ENCODE data around the gene LRRC26.

LRRC26 gene

DNA sequence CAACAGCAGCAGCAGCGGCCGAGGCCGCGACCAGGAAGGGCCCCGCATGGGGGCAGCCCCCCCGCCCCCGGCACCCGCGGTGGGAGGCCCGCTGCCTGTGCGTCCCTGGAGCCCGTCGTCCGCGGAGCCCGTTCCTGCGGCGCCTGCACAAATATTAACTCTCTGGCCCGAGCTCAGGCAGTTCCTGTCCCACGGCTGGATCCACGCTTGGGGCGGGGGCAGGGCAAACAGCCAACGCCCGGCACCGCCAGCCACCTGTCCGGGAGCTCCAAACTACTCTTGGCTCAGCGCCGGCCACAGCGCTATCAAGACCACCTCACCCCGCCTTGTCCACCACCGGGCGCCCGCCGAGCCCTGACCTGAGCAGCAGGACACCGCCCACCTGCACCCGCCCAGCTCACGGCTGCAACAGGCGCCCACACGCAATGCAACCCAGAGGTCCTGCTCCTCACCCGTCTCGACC lies at the start of gene LRRC26:
LRRC26 (minus strand) TSS at position 156 of the 463 bp plus-strand sequence; CDS start at position 48, 108 bp downstream.
- DNase-seq = no peak

DNA sequence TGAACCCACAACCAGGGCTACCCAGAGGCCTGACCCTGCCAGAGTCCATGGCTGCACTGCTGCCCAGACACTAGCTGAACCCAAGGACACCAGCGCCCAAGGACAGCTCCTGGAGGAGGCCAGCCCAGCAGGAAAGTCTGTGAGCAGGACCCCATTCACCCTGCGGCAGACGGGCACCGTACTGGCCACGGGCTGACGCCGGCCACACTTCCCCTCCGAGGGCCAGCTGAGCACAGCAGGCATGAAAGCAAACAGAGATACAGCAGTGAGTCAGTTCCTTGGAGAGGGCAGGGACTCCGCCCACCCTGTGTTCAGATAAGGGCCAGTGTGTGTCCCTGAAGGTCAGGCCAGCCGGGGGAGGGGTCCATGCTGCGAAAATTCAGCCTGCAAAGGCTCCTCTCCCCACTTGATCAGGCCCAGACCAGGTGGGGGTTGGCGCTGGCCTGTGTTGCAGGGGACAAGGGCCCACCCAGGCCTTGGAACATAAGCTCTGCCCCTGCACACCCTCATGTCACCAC lies 49.0 kb upstream of the LRRC26 start:
- DNase-seq = no peak

DNA sequence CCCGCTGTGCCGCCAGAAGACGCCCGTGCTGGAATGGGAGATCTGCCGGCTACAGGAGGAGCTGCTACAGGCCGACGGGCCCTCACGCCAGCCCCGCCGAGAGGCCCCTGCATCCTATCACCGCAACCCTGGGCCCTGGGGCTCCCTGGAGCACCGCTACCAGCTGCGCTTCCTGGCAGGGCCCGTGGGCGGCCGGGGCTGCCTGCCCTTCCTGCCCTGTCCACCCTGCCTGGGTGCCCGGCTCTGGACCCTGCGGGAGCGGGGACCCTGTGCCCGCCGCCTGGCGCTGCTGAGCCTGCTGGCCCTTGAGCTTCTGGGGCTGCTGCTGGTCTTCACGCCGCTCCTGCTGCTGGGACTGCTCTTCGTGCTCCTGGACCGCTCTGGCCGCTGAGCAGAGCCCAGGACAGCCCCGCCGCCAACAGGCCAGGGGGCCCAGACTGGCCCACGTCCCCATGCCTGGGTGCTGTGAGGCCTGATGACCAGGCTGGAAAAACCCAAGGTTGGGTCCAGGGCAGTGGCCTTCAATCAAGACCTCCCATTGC lies 48.4 kb upstream of the LRRC26 start:
- no peak for DNase-seq

DNA sequence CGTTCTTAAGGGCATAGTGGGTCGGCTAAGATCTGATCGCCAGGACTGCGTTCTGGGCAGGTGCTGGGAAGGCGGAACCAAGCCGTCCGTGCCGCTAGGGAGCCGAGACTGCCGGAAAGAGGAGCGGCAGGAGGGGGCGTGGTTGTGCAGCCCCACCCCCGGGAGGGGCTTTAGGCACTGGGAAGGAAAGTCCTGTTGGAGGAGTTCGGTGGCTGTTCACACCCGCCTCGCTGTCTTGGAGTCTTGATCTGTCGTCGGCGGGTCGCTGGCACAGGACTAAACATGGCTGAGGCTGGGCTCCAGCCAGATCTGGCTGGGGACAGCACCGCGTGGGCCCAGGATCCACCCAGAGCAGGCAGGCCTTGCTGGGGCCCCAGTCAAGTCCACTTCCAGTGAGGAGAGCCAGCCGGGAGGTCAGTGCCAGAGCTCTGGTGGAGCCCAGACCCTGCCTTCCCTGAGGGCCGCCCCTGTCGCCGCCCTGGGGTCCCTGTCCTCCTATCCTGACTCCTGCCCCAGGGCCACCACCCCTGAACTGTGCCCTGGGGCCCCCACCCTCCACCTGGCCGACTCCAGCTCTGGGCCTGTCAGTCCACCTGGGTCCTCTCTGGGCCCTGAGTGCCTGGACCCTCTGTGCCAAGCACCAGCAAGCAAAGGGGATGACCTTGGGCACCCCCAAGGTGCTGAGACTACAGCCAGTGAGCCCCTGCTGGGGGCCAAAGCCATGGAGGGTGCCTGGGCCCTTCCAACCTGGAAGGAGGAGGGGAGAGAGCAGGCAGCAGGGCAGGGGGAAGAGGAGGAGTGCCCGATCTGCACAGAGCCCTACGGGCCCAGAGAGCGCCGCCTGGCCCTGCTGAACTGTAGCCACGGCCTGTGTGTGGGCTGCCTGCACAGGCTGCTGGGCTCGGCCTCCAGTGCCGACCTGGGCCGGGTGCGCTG lies 47.7 kb upstream of the LRRC26 start:
- no peak for DNase-seq

- no peak for DNase-seq
These were observed 46.5 kb upstream of the LRRC26 start for GRCh38 chr9:137216188-137216965.

DNA sequence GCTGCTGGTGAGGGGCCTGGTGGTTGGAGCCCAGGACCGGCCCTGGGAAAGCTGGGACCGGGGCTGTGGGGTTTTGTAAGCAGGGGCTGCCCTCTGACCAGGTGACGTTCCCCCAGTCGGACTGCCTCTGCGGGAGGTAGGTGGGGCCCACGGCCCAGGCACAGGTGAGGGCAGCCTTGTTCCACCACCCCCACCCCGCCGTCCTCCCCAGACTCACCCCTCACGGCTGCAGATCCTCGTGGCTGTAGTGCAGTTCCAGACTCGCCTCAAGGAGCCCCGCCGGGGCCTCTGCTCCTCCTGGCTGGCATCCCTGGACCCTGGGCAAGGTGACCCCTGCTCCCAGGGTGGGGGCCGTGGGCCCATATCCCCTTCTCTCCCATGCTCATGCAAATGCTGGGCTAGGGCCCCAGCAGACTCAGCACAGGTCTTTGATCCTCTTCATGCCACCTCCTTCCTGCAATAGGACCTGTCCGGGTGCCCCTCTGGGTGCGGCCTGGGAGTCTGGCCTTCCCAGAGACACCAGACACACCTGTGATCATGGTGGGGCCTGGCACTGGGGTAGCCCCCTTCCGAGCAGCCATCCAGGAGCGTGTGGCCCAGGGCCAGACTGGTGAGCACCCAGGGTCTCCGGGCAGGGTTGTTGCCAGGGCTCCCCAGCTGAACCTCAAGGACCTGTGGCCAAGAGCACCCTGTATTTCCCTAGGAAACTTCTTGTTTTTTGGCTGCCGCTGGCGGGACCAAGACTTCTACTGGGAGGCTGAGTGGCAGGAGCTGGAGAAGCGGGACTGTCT lies 45.5 kb upstream of the LRRC26 start:
- no peak for DNase-seq

DNA sequence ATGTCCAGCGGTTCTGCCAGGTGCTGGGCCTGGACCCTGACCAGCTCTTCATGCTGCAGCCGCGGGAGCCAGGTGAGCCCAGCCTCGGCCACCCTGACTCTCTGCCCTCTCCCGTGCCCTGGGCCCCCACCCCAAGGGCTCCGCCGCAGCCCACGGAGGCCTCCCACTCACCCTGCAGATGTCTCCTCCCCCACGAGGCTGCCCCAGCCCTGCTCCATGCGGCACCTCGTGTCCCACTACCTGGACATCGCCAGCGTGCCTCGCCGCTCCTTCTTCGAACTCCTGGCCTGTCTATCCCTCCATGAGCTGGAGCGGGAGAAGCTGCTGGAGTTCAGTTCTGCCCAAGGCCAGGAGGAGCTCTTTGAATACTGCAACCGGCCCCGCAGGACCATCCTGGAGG lies 44.8 kb upstream of the LRRC26 start:
- no peak for DNase-seq

- no peak for DNase-seq
These were observed 43.6 kb upstream of the LRRC26 start for GRCh38 chr9:137213160-137214060.

DNA sequence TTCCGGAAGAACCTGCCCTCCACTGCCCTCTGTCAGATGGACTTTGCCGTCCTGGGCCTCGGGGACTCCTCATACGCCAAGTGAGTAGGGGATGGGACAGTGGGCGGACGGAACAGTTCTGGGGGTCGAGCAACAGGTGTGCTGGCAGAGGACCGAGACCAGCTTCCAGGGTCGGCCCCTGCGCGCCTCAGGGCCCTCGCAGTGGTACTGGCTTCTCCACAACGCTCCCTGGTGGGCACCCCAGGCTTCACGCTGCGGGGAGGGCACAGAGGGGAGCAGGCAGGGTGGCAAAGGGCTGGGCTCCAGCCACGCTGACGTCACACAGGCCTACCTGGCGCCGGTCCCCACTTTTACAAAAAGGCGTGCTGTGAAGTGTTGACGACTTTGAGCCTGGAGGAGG lies 42.7 kb upstream of the LRRC26 start:
- DNase-seq = no peak

GRCh38 chr9:137211532-137211931 lies 41.7 kb upstream of the LRRC26 start:
- DNase-seq = no peak

DNA sequence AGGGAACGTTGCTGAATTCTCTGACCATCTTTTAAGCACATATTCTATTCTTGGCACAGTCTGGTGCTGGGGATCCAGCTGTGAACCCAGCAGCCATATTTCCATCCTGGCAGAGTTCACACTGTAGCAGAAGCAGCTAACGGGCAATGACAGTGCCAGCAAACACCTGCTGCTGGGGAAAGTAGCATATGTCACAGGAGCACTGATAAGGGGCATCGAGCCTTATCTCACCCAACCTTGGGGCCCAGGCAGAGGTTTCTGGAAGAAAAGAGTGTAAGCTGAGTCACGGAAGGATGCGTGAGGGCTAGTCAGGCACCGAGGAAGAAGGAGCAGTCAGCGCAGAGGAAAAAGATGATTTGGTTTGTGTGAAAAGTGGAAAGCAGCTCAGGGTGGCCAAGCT lies 36.8 kb upstream of the LRRC26 start:
- DNase-seq = no peak

- peak; percentile 87 for DNase-seq
These were observed 35.5 kb upstream of the LRRC26 start, which contains the start of the genes NDOR1 and TMEM203 for GRCh38 chr9:137205126-137206069. Gene NDOR1, plus strand, starts transcription at chr9:137205700. Its CDS starts 78 bp downstream, at chr9:137205778. Gene TMEM203, minus strand, starts transcription at chr9:137205648. Its CDS starts 234 bp downstream, at chr9:137205414.

DNA sequence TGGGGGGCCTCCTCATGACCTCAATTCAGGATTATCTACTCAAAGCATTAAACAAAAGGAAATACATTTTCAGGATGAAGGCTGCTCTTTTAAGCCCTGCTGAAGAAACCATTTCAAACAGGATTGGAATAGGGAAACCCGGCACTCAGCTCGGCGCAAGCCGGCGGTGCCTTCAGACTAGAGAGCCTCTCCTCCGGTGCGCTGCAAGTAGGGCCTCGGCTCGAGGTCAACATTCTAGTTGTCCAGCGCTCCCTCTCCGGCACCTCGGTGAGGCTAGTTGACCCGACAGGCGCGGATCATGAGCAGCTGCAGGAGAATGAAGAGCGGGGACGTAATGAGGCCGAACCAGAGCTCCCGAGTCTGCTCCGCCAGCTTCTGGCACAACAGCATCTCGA lies 34.9 kb upstream of the LRRC26 start:
- no peak for DNase-seq

GRCh38 chr9:137202966-137203365 lies 33.1 kb upstream of the LRRC26 start:
- no peak for DNase-seq

GRCh38 chr9:137201205-137201868 lies 31.5 kb upstream of the LRRC26 start:
- DNase-seq = no peak

GRCh38 chr9:137200311-137201204 lies 30.7 kb upstream of the LRRC26 start, which contains the start of gene TPRN:
Gene TPRN, minus strand, starts transcription at chr9:137200741. Its CDS starts 30 bp downstream, at chr9:137200711.
- peak; percentile 98 for DNase-seq

DNA sequence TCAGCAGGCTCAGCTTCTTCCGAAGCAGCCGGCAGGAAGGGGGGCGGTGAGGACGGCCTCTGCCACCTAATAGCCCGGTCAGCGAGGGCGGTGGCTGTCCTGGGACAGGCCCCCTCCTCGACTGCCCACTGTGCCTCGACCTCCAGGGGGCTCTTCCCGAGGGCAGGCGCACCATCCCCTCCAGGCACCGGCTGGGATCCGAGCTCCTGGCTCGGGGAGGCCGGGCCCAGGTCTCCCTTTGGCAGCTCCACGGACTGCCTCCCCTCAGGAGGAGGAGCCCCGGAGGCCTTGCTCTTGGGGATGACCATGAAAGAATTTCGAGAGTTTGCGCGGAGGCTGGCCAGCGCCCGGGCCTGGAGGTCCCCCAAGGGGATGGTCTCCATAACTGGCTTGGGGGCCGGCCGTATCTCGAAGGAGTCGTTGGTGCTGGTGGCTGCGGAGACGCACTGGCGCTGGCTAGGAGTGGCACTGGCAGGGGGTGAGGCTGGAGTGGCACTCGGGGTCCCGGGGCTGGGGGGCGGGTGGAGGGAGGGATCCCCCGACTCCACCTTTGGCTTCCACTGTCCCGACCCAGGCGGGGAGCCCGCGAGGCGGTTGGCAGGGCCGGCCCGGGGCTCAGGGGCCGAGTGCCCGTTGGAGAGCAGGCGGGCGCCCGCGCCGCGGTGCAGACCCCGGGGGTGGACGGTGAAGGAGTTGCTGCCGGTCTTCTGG lies 29.7 kb upstream of the LRRC26 start:
- no peak for DNase-seq
